Measurements from ENCODE around the gene MCRIP1. TPM values are rescaled to one million over a fixed set of nuclear protein-coding genes. Genes with fewer than 3 reads are reported as not detected.

MCRIP1 gene
- total and polyA plus RNA-seq, 2 experiments from 2014 or later, result 161 to 233 TPM

- Histone ChIP-seq H3K27me3 (no peaks in the 10 kb centered on the region), H3K9me3 (ENCODE audit: low read depth) (no peaks in the 10 kb centered on the region), H3K36me3 (no peaks in the 10 kb centered on the region), H3K27ac (no peak overlapping the region), H3K4me3 (no peak overlapping the region), H3K4me1 (ENCODE audit: low read depth) (no peaks in the 10 kb centered on the region)
- DNase-seq (ENCODE audit: low read depth in 1 of 2, low spot score in 1 of 2), result no peak
- TF ChIP-seq CTCF (IDR thresholded peaks at IDR 0.05; ENCODE audit: low read depth, low read length), result no peak
Observed at GRCh38 chr17:81794074-81794476, 39.0 kb downstream of the MCRIP1 start.

GRCh38 chr17:81792675-81793615 lies 40.1 kb downstream of the MCRIP1 start:
- H3K36me3 ChIP-seq, result no peaks in the 10 kb centered on the region
- no peaks in the 10 kb centered on the region for H3K9me3 ChIP-seq (ENCODE audit: low read depth)
- no peaks in the 10 kb centered on the region for H3K4me1 ChIP-seq (ENCODE audit: low read depth)
- no peak for DNase-seq (ENCODE audit: low read depth in 1 of 2, low spot score in 1 of 2)
- no peak for TF ChIP-seq CTCF (IDR thresholded peaks at IDR 0.05; ENCODE audit: low read depth, low read length)
- no peak overlapping the region for H3K27ac ChIP-seq
- H3K4me3 ChIP-seq, result no peak overlapping the region
- no peaks in the 10 kb centered on the region for H3K27me3 ChIP-seq

Other genes starting within 250 kb of the MCRIP1 start
- gene NPLOC4, start 196.2 kb downstream of the MCRIP1 start, total RNA-seq, result 51.4 and 51.5 TPM in 2 replicates
- gene NPLOC4, start 196.2 kb downstream of the MCRIP1 start, polyA plus RNA-seq, result 53.8 and 58.9 TPM in 2 replicates
- gene TSPAN10, start 196.1 kb downstream of the MCRIP1 start, total RNA-seq, result 5.0 TPM in 2 replicates
- gene TSPAN10, start 196.1 kb downstream of the MCRIP1 start, polyA plus RNA-seq, result 4.0 and 5.8 TPM in 2 replicates
- gene PDE6G, start 176.7 kb downstream of the MCRIP1 start, total RNA-seq, result 0.32 and 1.8 TPM in 2 replicates
- gene PDE6G, start 176.7 kb downstream of the MCRIP1 start, polyA plus RNA-seq, result 0.85 and 2.3 TPM in 2 replicates
- 100 and 130 TPM in 2 replicates for gene OXLD1, start 166.7 kb downstream of the MCRIP1 start, total RNA-seq
- 85.5 and 104 TPM in 2 replicates for gene OXLD1, start 166.7 kb downstream of the MCRIP1 start, polyA plus RNA-seq
- gene CCDC137, start 166.6 kb downstream of the MCRIP1 start, total RNA-seq, result 16.9 and 20.1 TPM in 2 replicates
- 23.2 and 23.4 TPM in 2 replicates for gene CCDC137, start 166.6 kb downstream of the MCRIP1 start, polyA plus RNA-seq
- gene ARL16, start 149.5 kb downstream of the MCRIP1 start, total RNA-seq, result 44.3 and 58.3 TPM in 2 replicates
- 92.0 and 109 TPM in 2 replicates for gene ARL16, start 149.5 kb downstream of the MCRIP1 start, polyA plus RNA-seq
- 86.1 and 107 TPM in 2 replicates for gene HGS, start 149.3 kb downstream of the MCRIP1 start, total RNA-seq
- 108 and 109 TPM in 2 replicates for gene HGS, start 149.3 kb downstream of the MCRIP1 start, polyA plus RNA-seq
- 45.0 and 47.5 TPM in 2 replicates for gene MRPL12, start 129.9 kb downstream of the MCRIP1 start, total RNA-seq
- gene MRPL12, start 129.9 kb downstream of the MCRIP1 start, polyA plus RNA-seq, result 187 and 222 TPM in 2 replicates
- 29.3 and 38.5 TPM in 2 replicates for gene SLC25A10, start 121.0 kb downstream of the MCRIP1 start, total RNA-seq
- gene SLC25A10, start 121.0 kb downstream of the MCRIP1 start, polyA plus RNA-seq, result 34.9 and 52.2 TPM in 2 replicates
- gene GCGR, start 29.1 kb downstream of the MCRIP1 start, total RNA-seq, result 0.15 TPM in 1 of 2 replicates, not detected in the other
- 0.79 TPM in 1 of 2 replicates, not detected in the other for gene GCGR, start 29.1 kb downstream of the MCRIP1 start, polyA plus RNA-seq
- not detected in 2 replicates for gene PPP1R27, start 1.8 kb upstream of the MCRIP1 start, total RNA-seq
- gene PPP1R27, start 1.8 kb upstream of the MCRIP1 start, polyA plus RNA-seq, result 1.0 TPM in 1 of 2 replicates, not detected in the other
- gene P4HB, start 27.2 kb upstream of the MCRIP1 start, total RNA-seq, result 972 and 1,150 TPM in 2 replicates
- gene P4HB, start 27.2 kb upstream of the MCRIP1 start, polyA plus RNA-seq, result 388 and 597 TPM in 2 replicates
- gene ARHGDIA, start 38.0 kb upstream of the MCRIP1 start, total RNA-seq, result 101 and 177 TPM in 2 replicates
- gene ARHGDIA, start 38.0 kb upstream of the MCRIP1 start, polyA plus RNA-seq, result 139 and 163 TPM in 2 replicates
- gene ALYREF, start 58.3 kb upstream of the MCRIP1 start, total RNA-seq, result 94.0 and 139 TPM in 2 replicates
- 93.0 and 130 TPM in 2 replicates for gene ALYREF, start 58.3 kb upstream of the MCRIP1 start, polyA plus RNA-seq
- gene ANAPC11, start 58.4 kb upstream of the MCRIP1 start, total RNA-seq, result 128 and 178 TPM in 2 replicates
- gene ANAPC11, start 58.4 kb upstream of the MCRIP1 start, polyA plus RNA-seq, result 368 and 407 TPM in 2 replicates
- gene NPB, start 68.9 kb upstream of the MCRIP1 start, total RNA-seq, result 2.3 and 9.1 TPM in 2 replicates
- 1.2 and 6.6 TPM in 2 replicates for gene NPB, start 68.9 kb upstream of the MCRIP1 start, polyA plus RNA-seq
- gene PCYT2, start 78.1 kb upstream of the MCRIP1 start, total RNA-seq, result 83.8 and 111 TPM in 2 replicates
- gene PCYT2, start 78.1 kb upstream of the MCRIP1 start, polyA plus RNA-seq, result 73.3 and 138 TPM in 2 replicates
- 10.4 and 26.7 TPM in 2 replicates for gene SIRT7, start 84.9 kb upstream of the MCRIP1 start, total RNA-seq
- 13.3 and 16.7 TPM in 2 replicates for gene SIRT7, start 84.9 kb upstream of the MCRIP1 start, polyA plus RNA-seq
- 14.8 and 16.1 TPM in 2 replicates for gene MAFG, start 94.4 kb upstream of the MCRIP1 start, total RNA-seq
- 23.9 and 27.0 TPM in 2 replicates for gene MAFG, start 94.4 kb upstream of the MCRIP1 start, polyA plus RNA-seq
- 109 and 162 TPM in 2 replicates for gene PYCR1, start 104.0 kb upstream of the MCRIP1 start, total RNA-seq
- 147 and 153 TPM in 2 replicates for gene PYCR1, start 104.0 kb upstream of the MCRIP1 start, polyA plus RNA-seq
- gene MYADML2, start 113.9 kb upstream of the MCRIP1 start, total RNA-seq, result 12.2 and 22.8 TPM in 2 replicates
- 17.1 and 17.9 TPM in 2 replicates for gene MYADML2, start 113.9 kb upstream of the MCRIP1 start, polyA plus RNA-seq
- gene NOTUM, start 127.9 kb upstream of the MCRIP1 start, total RNA-seq, result 7.4 and 8.1 TPM in 2 replicates
- 4.2 and 8.8 TPM in 2 replicates for gene NOTUM, start 127.9 kb upstream of the MCRIP1 start, polyA plus RNA-seq
- gene ASPSCR1, start 144.3 kb upstream of the MCRIP1 start, total RNA-seq, result 48.5 and 58.9 TPM in 2 replicates
- 63.1 and 74.0 TPM in 2 replicates for gene ASPSCR1, start 144.3 kb upstream of the MCRIP1 start, polyA plus RNA-seq
- gene CENPX, start 189.6 kb upstream of the MCRIP1 start, total RNA-seq, result 82.9 and 108 TPM in 2 replicates
- 98.2 and 129 TPM in 2 replicates for gene CENPX, start 189.6 kb upstream of the MCRIP1 start, polyA plus RNA-seq
- gene LRRC45, start 190.0 kb upstream of the MCRIP1 start, total RNA-seq, result 36.5 and 43.3 TPM in 2 replicates
- gene LRRC45, start 190.0 kb upstream of the MCRIP1 start, polyA plus RNA-seq, result 15.2 and 31.8 TPM in 2 replicates
- 58.7 and 73.7 TPM in 2 replicates for gene RAC3, start 198.4 kb upstream of the MCRIP1 start, total RNA-seq
- 9.9 and 16.4 TPM in 2 replicates for gene RAC3, start 198.4 kb upstream of the MCRIP1 start, polyA plus RNA-seq
- 164 and 256 TPM in 2 replicates for gene DCXR, start 204.4 kb upstream of the MCRIP1 start, total RNA-seq
- 228 and 312 TPM in 2 replicates for gene DCXR, start 204.4 kb upstream of the MCRIP1 start, polyA plus RNA-seq
- gene RFNG, start 218.5 kb upstream of the MCRIP1 start, total RNA-seq, result 94.6 and 104 TPM in 2 replicates
- 91.0 and 98.3 TPM in 2 replicates for gene RFNG, start 218.5 kb upstream of the MCRIP1 start, polyA plus RNA-seq
- 231 and 235 TPM in 2 replicates for gene GPS1, start 218.6 kb upstream of the MCRIP1 start, total RNA-seq
- 223 and 257 TPM in 2 replicates for gene GPS1, start 218.6 kb upstream of the MCRIP1 start, polyA plus RNA-seq
- 109 and 184 TPM in 2 replicates for gene DUS1L, start 232.5 kb upstream of the MCRIP1 start, total RNA-seq
- 183 and 196 TPM in 2 replicates for gene DUS1L, start 232.5 kb upstream of the MCRIP1 start, polyA plus RNA-seq